Central memory CD8-positive, alpha-beta T cell (primary cell): ENCODE data around the gene TDRD5.

Experiments used
- ATAC-seq: fragments of 150-1000 bp; cut with Tn5 transposase; replicated peaks from 2 replicates; pipeline ENCODE4 v1.10.0; 2022; ENCODE audit warnings: mild to moderate bottlenecking, moderate FRiP score, moderate number of reproducible peaks; ENCODE audit not compliant: poor library complexity, severe bottlenecking; ENCODE audit errors: extremely low read depth
- DNase-seq, 2 donors: peaks; one replicate each; pipeline ENCODE4 v3.0.0; 2021; ENCODE audit warnings: low spot score in 2 of 2
- H3K27ac Mint-ChIP-seq: one replicate; pipeline ENCODE4 v1.8.0; 2022; ENCODE audit warnings: low read depth, mild to moderate bottlenecking, moderate library complexity, mixed read lengths
- H3K27me3 Mint-ChIP-seq: one replicate; pipeline ENCODE4 v1.8.0; 2022; ENCODE audit warnings: mixed read lengths
- H3K36me3 Mint-ChIP-seq: one replicate; pipeline ENCODE4 v1.8.0; 2022; ENCODE audit warnings: mild to moderate bottlenecking, moderate library complexity, mixed read lengths; ENCODE audit not compliant: insufficient read depth
- H3K4me1 Mint-ChIP-seq: one replicate; pipeline ENCODE4 v1.8.0; 2022; ENCODE audit warnings: mixed read lengths
- H3K4me3 Mint-ChIP-seq: one replicate; pipeline ENCODE4 v1.8.0; 2022; ENCODE audit warnings: mild to moderate bottlenecking, moderate library complexity, mixed read lengths
- H3K9me3 Mint-ChIP-seq: one replicate; pipeline ENCODE4 v1.8.0; 2022; ENCODE audit warnings: mixed read lengths

The TDRD5 gene

GRCh38 chr1:179583771-179584320 is 7.8 kb upstream of the TDRD5 start:
- Mint-ChIP-seq H3K27ac (no peak overlapping the region), H3K9me3 (no peaks in the 10 kb centered on the region), H3K4me1 (no peaks in the 10 kb centered on the region), H3K4me3 (no peak overlapping the region), H3K27me3 (peaks cover 59% of the 10 kb centered on the region), H3K36me3 (no peaks in the 10 kb centered on the region)
- no peak for ATAC-seq
- no peak for DNase-seq

GRCh38 chr1:179586107-179586823 is 5.4 kb upstream of the TDRD5 start:
- Mint-ChIP-seq H3K4me3 (no peak overlapping the region), H3K27me3 (peaks cover 57% of the 10 kb centered on the region), H3K27ac (no peak overlapping the region), H3K4me1 (no peaks in the 10 kb centered on the region), H3K9me3 (no peaks in the 10 kb centered on the region), H3K36me3 (no peaks in the 10 kb centered on the region)
- no peak for ATAC-seq
- DNase-seq = no peak

- peaks cover 54% of the 10 kb centered on the region for H3K27me3 Mint-ChIP-seq
- DNase-seq = no peak
- no peaks in the 10 kb centered on the region for H3K9me3 Mint-ChIP-seq
- no peak overlapping the region for H3K27ac Mint-ChIP-seq
- H3K36me3 Mint-ChIP-seq = no peaks in the 10 kb centered on the region
- no peak for ATAC-seq
- no peaks in the 10 kb centered on the region for H3K4me1 Mint-ChIP-seq
- no peak overlapping the region for H3K4me3 Mint-ChIP-seq
Measured at GRCh38 chr1:179587336-179587735, 4.3 kb upstream of the TDRD5 start.

- peaks cover 47% of the 10 kb centered on the region for H3K27me3 Mint-ChIP-seq
- H3K4me1 Mint-ChIP-seq = no peaks in the 10 kb centered on the region
- H3K4me3 Mint-ChIP-seq = no peak overlapping the region
- no peaks in the 10 kb centered on the region for H3K9me3 Mint-ChIP-seq
- no peaks in the 10 kb centered on the region for H3K36me3 Mint-ChIP-seq
- no peak for DNase-seq
- no peak overlapping the region for H3K27ac Mint-ChIP-seq
- no peak for ATAC-seq
Measured at GRCh38 chr1:179588425-179589024, 3.1 kb upstream of the TDRD5 start.

GRCh38 chr1:179589509-179589908 is 2.1 kb upstream of the TDRD5 start:
- ATAC-seq (no peak), DNase-seq (no peak)
- no peaks in the 10 kb centered on the region for H3K4me1 Mint-ChIP-seq
- no peak overlapping the region for H3K27ac Mint-ChIP-seq
- H3K9me3 Mint-ChIP-seq = no peaks in the 10 kb centered on the region
- peaks cover 37% of the 10 kb centered on the region for H3K27me3 Mint-ChIP-seq
- no peak overlapping the region for H3K4me3 Mint-ChIP-seq
- H3K36me3 Mint-ChIP-seq = no peaks in the 10 kb centered on the region

GRCh38 chr1:179590671-179591070 is 961 bp upstream of the TDRD5 start:
- Mint-ChIP-seq H3K27me3 (peaks cover 25% of the 10 kb centered on the region), H3K9me3 (no peaks in the 10 kb centered on the region), H3K4me3 (no peak overlapping the region), H3K4me1 (no peaks in the 10 kb centered on the region), H3K36me3 (no peaks in the 10 kb centered on the region), H3K27ac (no peak overlapping the region)
- DNase-seq (no peak), ATAC-seq (no peak)

GRCh38 chr1:179591253-179591591 is 410 bp upstream of the TDRD5 start:
- Mint-ChIP-seq H3K4me1 (no peaks in the 10 kb centered on the region), H3K36me3 (no peaks in the 10 kb centered on the region), H3K27me3 (peaks cover 22% of the 10 kb centered on the region), H3K27ac (no peak overlapping the region), H3K9me3 (no peaks in the 10 kb centered on the region), H3K4me3 (no peak overlapping the region)
- no peak for ATAC-seq
- no peak for DNase-seq

- H3K27ac Mint-ChIP-seq = no peak overlapping the region
- DNase-seq = no peak
- no peak for ATAC-seq
Measured at GRCh38 chr1:179598631-179599030, 7.0 kb downstream of the TDRD5 start.

GRCh38 chr1:179599623-179600249 is 8.1 kb downstream of the TDRD5 start:
- DNase-seq (no peak), ATAC-seq (no peak)
- no peak overlapping the region for H3K4me3 Mint-ChIP-seq
- peaks cover 53% of the 10 kb centered on the region for H3K27me3 Mint-ChIP-seq
- no peaks in the 10 kb centered on the region for H3K9me3 Mint-ChIP-seq
- H3K27ac Mint-ChIP-seq = no peak overlapping the region
- no peaks in the 10 kb centered on the region for H3K36me3 Mint-ChIP-seq
- H3K4me1 Mint-ChIP-seq = no peaks in the 10 kb centered on the region

More at GRCh38 chr1:179598631-179599030, 7.0 kb downstream of the TDRD5 start:
- Mint-ChIP-seq H3K36me3 (no peaks in the 10 kb centered on the region), H3K4me3 (no peak overlapping the region), H3K9me3 (no peaks in the 10 kb centered on the region), H3K27me3 (peaks cover 43% of the 10 kb centered on the region), H3K4me1 (no peaks in the 10 kb centered on the region)

- Mint-ChIP-seq H3K27ac (no peak overlapping the region), H3K36me3 (no peaks in the 10 kb centered on the region), H3K4me3 (no peak overlapping the region), H3K27me3 (peaks cover 66% of the 10 kb centered on the region), H3K4me1 (no peaks in the 10 kb centered on the region), H3K9me3 (no peaks in the 10 kb centered on the region)
- no peak for DNase-seq
- no peak for ATAC-seq
Measured at GRCh38 chr1:179601093-179601492, 9.5 kb downstream of the TDRD5 start.

- Mint-ChIP-seq H3K36me3 (no peaks in the 10 kb centered on the region), H3K4me1 (no peaks in the 10 kb centered on the region), H3K4me3 (no peak overlapping the region), H3K9me3 (no peaks in the 10 kb centered on the region), H3K27ac (no peak overlapping the region), H3K27me3 (peaks cover 36% of the 10 kb centered on the region)
- DNase-seq = no peak
- ATAC-seq = no peak
Measured at GRCh38 chr1:179612361-179612760, 20.7 kb downstream of the TDRD5 start.

GRCh38 chr1:179630719-179631118 is 39.1 kb downstream of the TDRD5 start:
- DNase-seq = no peak
- H3K27ac Mint-ChIP-seq = no peak overlapping the region
- no peaks in the 10 kb centered on the region for H3K36me3 Mint-ChIP-seq
- no peak for ATAC-seq
- H3K4me3 Mint-ChIP-seq = no peak overlapping the region
- H3K4me1 Mint-ChIP-seq = no peaks in the 10 kb centered on the region
- no peaks in the 10 kb centered on the region for H3K27me3 Mint-ChIP-seq
- no peaks in the 10 kb centered on the region for H3K9me3 Mint-ChIP-seq

GRCh38 chr1:179632868-179633267 is 41.2 kb downstream of the TDRD5 start:
- Mint-ChIP-seq H3K4me3 (no peak overlapping the region), H3K9me3 (no peaks in the 10 kb centered on the region), H3K27ac (no peak overlapping the region), H3K36me3 (no peaks in the 10 kb centered on the region), H3K27me3 (no peaks in the 10 kb centered on the region), H3K4me1 (no peaks in the 10 kb centered on the region)
- DNase-seq (no peak), ATAC-seq (no peak)
